ENCODE results near the gene LSR.

DNA sequence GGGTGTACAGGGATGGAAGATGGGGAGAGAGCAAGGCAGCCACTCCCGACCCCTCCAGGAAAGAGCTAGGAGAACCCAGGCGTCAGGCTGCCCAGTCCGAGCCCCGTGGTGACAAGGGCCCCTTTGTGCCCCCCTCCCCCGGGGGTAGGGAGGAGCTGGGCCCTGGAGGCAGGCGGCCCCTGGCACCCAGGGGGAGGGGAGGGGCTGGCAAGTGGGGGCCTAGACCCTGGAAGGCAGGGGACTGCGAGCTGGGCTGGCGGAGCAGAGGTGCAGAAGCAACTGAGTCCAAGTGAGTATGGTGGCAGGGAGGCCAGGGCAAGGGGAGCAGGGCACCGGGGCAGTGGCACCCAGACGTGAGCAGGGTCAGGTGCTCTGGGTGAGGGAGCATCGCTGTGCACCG, 43.1 kb downstream of the LSR start, which contains the start of gene MAG:
- TF ChIP-seq, protein P1, sequence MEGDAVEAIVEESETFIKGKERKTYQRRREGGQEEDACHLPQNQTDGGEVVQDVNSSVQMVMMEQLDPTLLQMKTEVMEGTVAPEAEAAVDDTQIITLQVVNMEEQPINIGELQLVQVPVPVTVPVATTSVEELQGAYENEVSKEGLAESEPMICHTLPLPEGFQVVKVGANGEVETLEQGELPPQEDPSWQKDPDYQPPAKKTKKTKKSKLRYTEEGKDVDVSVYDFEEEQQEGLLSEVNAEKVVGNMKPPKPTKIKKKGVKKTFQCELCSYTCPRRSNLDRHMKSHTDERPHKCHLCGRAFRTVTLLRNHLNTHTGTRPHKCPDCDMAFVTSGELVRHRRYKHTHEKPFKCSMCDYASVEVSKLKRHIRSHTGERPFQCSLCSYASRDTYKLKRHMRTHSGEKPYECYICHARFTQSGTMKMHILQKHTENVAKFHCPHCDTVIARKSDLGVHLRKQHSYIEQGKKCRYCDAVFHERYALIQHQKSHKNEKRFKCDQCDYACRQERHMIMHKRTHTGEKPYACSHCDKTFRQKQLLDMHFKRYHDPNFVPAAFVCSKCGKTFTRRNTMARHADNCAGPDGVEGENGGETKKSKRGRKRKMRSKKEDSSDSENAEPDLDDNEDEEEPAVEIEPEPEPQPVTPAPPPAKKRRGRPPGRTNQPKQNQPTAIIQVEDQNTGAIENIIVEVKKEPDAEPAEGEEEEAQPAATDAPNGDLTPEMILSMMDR (IDR thresholded peaks at IDR 0.05 in 8 of 11, conservative IDR thresholded peaks at IDR 0.05 in 3 of 11) = no peak
- TF ChIP-seq POLR2AphosphoS5 (IDR thresholded peaks at IDR 0.05) (no peak), POLR2A (IDR thresholded peaks at IDR 0.05) (no peak)
